Erythroblast (primary cell): Measurements from ENCODE around the gene MAT1A.
"Not testable (repeated sequence)": the region's sequence is repeated elsewhere in the genome, so short reads cannot be mapped to it uniquely, and the experiment has no call there.

Experiments used
- GATA1 ChIP-seq: IDR thresholded peaks from 2 replicates; pipeline ENCODE4 v1.6.1; 2011; ENCODE audit warnings: low read depth, mild to moderate bottlenecking, control low read depth, low read length, moderate library complexity
- POLR2A ChIP-seq: IDR thresholded peaks from 2 replicates; pipeline ENCODE4 v1.6.1; 2011; ENCODE audit warnings: mild to moderate bottlenecking, low read length

- TF ChIP-seq POLR2A, GATA1: not testable (repeated sequence)
Observed at GRCh38 chr10:80251703-80252280, 37.7 kb downstream of the MAT1A start.
